Activated CD4-positive, alpha-beta T cell treated with anti-CD3 and anti-CD28 coated beads, Interleukin-2, amount 50 U/mL, for 16 hours (primary cell): ENCODE results near the gene ZNF626.
"Not testable (repeated sequence)": the region's sequence is repeated elsewhere in the genome, so short reads cannot be mapped to it uniquely, and the experiment has no call there.

Experiments used
- DNase-seq: peaks from one replicate; pipeline ENCODE4 v3.0.0-alpha.2; 2020

ZNF626 gene

DNA sequence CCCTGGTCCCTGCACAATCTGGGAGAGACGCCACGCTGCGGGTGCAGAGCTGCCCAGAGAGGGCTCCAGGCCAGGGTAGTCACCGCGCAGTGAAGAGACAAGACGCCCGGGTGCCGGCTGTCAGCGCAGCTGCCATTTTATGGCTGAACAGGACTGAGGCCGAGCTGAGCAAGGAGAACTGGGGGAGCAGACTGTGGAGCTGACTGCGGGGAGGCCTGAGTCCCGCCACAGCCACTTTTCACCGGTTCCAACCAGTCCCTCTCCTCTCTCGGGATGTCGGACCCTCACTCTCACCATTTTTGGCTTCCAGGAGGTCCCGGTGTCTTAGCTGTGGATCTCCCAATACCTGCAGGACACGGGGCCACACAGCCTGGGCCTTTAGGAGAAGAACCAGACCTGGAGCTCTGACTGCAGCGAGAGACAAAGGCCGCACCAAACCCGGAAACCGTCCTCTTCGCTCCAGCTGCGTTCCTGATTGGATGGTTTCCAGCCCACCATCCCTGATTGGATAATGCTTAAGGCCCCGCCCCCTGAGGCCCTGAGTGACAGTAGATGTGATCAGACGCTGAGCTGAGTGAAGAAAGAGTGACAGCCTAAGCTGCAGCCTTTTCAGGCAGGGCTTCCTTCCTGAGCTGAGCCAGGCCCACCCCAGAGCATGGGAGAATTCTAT lies at the start of gene ZNF626:
Gene ZNF626 (minus strand): TSS at position 422 of the 670 bp plus-strand sequence. CDS start 125 bp downstream, at position 297.
- peak; percentile 88 for DNase-seq

GRCh38 chr19:20669263-20669662 lies 7.9 kb upstream of the ZNF626 start:
- no peak for DNase-seq

GRCh38 chr19:20667281-20667680 lies 5.9 kb upstream of the ZNF626 start:
- DNase-seq = no peak

GRCh38 chr19:20664901-20665781 lies 3.8 kb upstream of the ZNF626 start:
- DNase-seq = no peak

DNA sequence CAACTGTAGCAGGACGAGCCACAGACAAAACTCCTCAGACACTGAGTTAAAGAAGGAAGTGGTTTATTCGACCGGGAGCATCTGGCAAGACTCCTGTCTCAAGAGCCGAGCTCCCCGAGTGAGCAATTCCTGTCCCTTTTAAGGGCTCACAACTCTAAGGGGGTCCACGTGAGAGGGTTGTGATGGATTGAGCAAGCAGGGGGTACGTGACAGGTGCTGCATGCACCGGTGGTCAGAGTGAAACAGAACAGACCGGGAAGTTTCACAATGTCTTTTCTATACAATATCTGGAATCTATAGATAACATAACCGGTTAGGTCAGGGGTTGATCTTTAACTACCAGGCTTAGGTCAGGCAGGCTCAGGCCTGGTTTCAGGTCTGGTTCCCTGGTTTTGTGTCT lies 3.1 kb upstream of the ZNF626 start:
- not testable (repeated sequence) for DNase-seq

DNA sequence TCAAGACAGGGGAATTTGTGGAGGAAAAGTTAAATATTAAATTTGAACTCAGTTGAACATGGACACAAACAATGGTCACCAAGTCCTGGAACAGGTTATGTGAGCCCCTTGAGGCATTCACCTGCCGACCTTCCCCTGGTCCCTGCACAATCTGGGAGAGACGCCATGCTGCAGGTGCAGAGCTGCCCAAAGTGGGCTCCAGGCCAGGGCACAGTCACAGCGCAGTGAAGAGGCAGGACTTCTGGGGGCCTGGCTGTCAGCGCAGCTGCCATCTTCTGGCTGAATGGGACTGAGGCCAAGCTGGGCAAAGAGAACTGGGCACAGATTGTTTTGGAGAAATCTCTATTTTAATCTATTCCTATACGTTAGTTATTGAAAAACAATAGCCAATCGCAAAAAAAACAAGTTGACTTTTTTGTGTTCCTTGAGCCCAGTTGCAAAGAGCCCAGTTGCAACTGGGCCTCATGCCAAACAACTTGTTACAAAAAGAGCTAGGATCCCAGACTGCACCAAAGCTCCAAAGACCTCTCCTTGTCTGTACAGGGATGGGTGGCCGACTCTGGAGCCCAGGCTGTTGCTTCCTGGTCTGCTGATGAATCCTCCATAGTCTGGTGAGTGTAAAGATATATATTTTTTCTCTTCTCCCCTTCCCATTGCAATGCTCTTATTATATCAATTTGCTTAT lies 1.2 kb upstream of the ZNF626 start:
- DNase-seq = no peak

DNA sequence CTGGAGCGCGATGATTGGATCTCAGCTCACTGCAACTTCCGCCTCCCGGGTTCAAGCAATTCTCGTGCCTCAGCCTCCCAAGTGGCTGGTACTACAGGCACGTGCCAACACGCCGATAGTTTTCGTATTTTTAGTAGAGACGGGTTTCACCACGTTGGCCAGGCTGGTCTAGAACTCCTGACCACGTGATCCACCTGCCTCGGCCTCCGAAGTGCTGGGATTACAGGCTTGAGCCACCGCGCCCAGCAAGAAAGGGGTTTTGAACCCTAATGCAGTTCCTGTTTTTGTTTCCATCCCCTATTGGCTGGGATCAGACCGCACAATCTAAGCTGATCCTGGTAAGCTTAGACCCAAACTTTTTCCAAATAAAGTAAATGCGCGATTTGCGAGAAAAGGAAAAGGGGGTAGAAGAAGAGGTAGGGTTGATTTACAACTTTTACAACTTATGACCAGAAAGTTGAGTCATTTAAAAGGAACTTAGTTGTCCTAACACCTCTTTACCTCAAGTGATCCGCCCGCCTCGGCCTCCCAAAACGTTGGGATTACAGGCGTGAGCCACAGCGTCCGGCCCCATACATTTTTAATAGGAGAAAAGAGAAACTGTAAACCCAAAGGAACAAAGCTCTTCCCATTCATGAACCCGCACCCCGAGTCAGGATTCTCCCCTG lies 764 bp downstream of the ZNF626 start:
- DNase-seq = no peak

GRCh38 chr19:20640545-20640944 lies 20.8 kb downstream of the ZNF626 start:
- no peak for DNase-seq

GRCh38 chr19:20640023-20640422 lies 21.3 kb downstream of the ZNF626 start:
- no peak for DNase-seq

- DNase-seq = not testable (repeated sequence)
Observed at GRCh38 chr19:20624560-20624959, 36.8 kb downstream of the ZNF626 start.

- DNase-seq = no peak
Observed at GRCh38 chr19:20616071-20616470, 45.3 kb downstream of the ZNF626 start.

DNA sequence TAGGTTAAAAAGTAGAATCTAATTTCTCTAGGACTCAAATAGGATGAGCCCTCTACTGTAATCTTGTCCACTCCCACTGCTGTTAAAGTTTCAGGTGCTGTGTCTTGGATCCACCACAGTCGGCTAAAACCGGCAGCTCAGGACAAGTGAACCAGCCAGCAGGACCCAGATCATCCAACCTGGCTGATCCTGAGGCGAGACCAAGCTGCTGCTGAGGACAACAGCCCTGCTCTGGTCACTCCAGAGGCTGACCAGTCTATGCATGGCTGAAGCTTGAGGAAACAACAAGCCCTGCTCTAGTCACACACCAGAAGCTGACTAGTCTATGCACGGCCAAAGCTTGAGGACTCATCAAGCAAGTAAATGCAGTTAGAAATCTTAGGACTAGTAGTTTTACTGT lies 46.4 kb downstream of the ZNF626 start:
- not testable (repeated sequence) for DNase-seq

GRCh38 chr19:20612711-20613316 lies 48.6 kb downstream of the ZNF626 start:
- no peak for DNase-seq

- DNase-seq = no peak
Observed at GRCh38 chr19:20611866-20612265, 49.5 kb downstream of the ZNF626 start.

DNA sequence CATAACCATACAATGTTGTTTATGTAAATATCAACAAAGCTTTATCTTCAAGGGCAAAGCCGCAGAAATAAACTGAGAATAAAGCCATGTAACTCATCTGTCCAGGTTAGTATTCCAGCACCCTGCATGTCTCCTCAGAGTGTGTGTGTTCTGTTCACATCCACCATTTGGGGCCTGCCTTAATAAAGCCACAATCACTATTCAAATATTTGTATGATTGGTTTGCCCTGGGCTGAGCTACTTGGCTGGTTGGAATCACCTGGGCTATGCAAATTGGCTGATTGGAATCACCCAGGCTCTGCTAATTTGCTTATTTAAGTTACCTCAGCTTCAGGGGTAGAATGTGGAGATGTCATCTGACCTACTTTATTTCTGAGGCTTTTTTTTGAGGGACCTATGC lies 53.4 kb downstream of the ZNF626 start:
- DNase-seq = no peak
